Stimulated activated CD4-positive, alpha-beta T cell treated with anti-CD3 and anti-CD28 coated beads, TNF-alpha, amount 100 ng/mL, for 24 hours (primary cell): ENCODE data around the gene YAP1.

Experiments used
- DNase-seq, 3 experiments: peaks; one replicate each; pipeline ENCODE4 v3.0.0-alpha.2; 2020; ENCODE audit warnings: low read depth in 3 of 3

YAP1 gene

DNA sequence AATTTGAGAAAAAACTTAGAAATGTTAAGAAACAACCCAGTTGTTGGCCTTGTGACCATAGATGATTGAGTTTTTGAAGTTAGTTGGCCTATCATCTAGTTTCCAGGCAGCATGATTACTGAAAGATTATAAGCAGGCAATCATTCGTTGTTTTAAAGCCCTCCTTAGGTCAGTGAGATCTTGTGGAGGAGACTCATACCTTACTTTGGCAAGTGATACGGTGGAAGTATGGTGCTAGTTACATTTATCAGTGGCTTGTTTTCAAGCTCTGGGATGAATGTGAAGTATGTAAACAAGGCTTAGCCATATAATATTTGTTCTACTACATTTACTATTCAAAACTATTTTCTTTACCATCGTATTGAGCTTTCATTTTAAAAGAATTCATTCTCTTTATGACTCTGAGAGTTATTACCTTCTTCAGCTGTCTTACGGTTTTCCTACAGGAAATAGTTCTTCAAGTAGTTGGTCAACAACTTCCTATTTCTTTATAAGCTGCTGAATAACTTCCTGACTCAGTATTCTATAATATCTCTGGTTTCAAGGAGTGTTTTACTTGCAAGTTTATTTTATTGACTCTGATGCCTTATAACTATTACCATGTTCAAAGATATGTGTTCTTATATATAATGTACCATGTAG lies 7.3 kb downstream of the YAP1 start:
- no peak for DNase-seq

DNA sequence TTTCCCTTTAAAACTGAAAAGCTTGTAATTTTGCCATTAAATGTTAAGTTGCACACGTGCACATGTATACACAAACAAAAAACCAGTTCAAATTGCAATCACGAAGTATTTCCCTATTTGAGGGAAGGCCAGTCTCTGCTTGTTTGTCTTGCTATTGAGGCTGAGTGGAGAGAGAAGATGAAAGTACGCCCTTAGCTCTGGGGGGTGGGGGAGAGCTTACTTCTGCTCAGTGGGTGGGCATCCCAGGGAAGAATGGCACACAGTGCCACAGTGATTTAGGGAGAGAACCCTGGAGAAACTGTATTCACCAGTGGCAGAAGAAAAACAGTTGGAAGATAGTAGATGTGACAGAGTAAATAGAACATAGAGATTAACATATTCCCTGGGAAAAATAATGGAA lies 8.7 kb downstream of the YAP1 start:
- no peak for DNase-seq

DNA sequence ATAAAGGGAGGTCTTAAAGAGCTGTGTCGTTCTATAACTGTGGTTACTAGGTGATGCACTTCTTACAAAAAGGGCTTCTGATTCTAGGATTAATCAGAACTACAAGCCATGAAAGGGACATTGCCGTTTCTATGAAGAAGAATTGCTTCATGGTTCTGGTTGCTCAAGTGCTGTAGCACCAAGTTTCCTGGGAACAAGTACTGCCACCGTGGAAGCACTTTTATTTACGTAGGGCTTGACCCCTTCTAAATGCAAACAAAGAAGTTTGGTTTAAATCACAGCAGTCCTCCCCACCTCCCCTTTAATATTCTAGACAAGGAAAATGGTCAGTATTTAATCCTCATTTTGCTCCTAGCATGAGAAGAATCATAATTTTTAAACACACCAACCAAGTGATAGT lies 9.8 kb downstream of the YAP1 start:
- DNase-seq = no peak

DNA sequence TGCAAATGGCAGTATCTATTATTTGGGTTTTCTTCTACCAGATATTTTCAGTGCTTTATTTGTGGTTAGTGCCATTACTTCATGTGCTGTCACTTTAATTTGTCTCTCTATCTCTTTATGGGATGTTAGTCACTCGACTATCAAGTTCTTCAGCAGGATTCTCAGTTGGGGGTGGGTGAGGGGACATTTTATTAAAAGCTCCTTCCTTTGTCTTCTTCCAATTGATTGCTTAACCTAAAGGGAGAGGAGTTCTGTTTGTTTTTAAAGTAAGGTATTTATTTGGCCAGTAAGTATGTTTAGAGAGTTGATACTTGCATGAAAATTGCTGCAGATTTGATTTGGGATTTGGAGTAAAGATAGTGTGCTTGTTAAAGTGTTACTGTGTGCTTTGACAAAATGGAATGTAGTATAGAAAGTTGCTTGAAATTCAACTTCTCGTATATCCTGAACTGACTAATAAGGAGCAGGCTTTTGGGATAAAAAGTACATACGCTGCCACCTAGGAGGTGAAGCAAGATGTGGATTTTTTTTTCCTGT lies 10.3 kb downstream of the YAP1 start:
- no peak for DNase-seq

DNA sequence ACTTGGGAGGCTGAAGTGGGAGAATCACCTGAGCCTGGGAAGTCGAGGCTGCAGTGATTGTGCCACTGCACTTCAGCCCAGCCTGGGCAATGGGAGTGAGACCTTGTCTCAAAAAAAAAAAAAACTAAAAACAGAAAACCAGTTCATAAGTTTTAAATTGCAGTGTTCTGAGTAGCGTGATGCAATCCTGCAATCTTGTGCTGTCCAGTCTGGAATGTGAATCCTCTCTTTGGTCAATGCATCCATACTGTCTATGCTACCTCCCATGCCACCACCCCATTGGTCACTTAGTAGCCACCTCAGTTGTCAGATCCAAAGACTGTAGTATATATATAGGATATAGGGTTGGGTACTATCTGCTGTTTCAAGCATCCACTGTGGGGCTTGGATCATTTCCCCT lies 11.1 kb downstream of the YAP1 start:
- DNase-seq = no peak

DNA sequence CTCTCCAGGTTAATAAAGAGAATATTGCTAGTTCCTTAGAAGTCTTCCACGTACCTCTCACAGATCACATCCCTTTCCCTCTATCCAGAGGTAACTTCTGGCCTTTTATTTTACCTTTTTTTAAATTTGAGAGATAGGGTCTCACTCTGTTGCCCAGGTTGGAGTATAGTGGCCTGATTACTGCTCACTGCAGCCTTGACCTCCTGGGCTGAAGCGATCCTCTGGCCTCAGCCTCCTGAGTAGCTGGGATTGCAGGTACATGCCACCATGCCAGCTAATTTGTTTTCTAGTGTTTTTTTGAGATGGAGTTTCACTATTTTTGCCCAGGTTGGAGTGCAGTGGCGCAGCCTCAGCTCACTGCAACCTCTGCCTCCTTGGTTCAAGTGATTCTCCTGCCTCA lies 24.4 kb downstream of the YAP1 start:
- DNase-seq = no peak

DNA sequence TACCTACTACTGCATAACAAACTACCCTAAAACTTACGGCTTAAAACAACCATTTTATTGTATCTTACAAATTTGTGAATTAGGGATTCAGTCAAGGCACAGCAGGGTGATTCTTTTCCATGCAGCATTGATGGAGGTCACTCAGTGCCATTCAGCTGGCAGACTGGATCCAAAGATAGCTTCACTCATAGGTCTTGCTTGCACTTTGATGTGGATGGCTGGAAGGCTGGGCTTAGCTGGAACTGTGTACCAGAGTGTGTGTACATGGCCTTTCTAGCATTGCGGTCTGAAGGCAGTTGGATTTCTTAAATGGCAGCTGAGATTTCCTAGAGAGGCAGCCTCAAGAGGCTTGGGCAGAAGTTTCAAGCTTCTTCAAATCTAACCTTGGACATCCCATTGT lies 25.0 kb downstream of the YAP1 start:
- DNase-seq = no peak

DNA sequence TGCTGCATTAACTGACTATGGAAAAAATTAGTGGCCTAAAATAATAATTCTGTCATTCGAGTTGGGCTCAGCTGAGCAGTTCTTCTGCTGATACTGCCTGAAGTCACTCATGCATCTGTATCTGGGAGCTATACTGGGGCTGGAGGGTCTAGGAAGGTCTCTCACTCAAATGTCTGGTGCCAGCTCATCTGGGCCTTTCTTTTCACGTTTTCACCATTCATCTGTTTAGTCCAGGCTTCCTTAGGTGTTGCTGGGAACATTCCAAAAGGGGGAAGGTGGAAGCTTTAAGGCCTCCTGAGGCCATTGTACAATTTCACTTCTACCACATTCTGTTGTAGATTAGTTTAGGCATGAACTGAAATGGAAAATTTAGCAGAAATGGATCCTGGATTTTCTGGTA lies 28.0 kb downstream of the YAP1 start:
- no peak for DNase-seq

DNA sequence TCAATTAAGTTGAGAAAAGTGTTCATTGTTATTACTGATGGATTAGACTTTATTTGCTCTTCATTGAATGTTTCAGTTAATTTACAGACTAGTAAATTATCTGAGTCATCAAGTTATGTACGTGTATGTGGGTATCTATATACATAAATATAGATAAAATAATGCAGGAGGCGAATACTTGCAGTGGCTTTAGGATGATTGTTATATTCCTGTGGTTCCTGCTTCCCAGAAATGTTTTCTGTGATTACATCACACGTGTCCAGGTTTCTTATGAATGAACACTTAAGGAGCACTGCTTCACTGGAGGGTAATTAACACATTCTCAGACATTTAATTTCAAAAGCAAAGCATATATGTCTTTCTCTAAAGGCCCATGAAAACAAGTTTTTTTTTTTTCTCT lies 28.4 kb downstream of the YAP1 start:
- no peak for DNase-seq

DNA sequence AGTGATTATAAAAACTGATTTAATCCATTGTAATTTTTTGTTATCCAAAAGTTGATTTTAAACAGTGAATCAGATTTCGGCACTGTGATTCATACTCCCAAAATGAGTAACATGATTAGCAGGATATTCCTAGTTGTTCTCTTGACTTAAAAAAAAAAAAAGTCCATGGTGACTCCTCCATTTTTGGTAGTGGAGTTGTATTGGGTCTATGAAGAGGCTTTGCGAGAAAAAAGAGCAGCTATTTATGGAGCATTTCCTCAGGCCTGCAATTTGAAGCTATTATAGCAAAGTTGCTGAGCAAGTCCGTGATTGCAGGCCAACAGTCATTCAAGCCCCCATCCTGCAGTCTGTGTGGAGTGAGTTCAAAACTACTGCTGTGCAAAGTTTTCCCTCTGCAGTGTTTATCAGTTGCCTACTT lies 28.8 kb downstream of the YAP1 start:
- DNase-seq = no peak

DNA sequence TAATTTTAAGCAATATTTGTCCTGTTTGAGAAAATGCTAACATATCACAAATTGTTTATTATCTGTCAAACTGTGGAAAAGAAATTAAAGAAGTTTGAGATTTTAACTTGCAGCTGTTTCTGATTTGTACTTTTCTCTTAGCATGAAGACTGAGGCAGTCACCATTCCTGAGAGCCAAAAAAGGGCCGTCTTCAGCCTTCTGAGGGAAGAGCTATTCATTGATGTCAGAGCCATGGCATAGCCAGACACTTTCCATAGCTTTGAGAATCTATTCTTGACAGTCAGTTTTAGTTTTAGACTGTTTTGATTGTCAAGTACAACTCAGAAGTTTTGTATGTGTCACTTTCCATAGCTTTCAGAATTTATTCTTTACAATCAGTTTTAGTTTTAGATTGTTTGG lies 32.1 kb downstream of the YAP1 start:
- DNase-seq = no peak

DNA sequence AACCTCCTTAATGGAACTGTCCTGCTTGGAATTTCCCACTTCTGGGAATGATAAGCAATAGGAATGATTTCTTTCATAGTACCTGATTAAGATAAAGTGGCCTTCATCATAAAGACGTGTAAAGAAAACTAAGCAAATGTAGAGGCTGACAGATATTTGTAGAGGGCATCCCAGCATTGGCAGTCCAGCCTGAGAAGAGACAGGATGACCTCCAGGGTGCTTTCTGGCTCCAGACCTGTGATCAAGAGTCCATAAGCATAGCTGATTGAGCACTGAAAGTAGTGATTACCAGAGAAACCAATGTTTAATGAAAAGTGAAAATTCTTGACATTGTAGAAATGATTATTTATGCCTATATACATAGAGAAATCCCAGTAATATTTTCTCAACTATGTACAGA lies 33.6 kb downstream of the YAP1 start:
- DNase-seq = no peak

DNA sequence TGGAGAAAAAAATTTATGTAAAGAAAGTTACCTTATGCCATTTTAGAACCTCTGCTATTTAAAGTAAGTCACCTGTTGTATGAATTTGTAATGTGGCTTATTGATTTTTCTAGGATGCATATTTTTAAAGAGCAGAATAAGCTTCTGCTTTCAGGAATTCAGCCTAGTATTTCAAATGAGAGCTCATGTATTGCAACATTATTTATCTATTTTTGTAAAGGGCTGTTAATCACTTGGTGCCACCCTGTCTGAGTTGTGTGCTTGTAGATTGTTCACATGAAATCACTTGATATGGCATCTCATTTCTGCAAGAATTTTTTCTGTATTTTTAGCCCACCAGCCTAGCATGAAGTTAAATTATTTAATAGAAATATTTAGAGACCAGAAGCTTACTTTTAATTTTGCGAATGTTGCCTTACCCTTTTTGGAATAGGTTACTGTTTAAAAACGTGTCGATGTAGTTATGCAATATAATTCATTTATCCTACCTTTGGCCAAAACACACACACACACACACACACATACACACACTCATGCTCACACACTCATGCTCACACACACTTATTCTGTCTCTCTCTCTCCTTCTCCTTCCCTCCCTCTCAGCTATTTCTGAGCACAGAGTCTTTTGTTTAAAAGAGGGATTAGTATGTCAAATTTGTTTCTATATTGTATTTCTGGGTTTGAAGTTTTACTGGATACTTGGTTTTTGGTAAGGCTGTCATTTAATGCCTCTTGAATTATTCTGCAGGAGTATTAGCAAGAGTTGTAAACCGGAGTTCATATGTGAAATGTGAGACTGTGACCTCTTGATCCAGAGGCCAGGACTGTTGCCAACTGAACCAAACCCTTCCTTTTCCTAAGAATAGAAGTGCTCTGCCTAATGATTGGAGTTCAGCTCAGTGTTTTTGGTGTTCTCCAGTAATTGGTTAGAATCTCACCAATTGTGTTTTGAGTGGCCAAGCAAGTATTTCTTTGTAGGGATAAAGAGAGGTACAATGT lies 34.4 kb downstream of the YAP1 start:
- no peak for DNase-seq

DNA sequence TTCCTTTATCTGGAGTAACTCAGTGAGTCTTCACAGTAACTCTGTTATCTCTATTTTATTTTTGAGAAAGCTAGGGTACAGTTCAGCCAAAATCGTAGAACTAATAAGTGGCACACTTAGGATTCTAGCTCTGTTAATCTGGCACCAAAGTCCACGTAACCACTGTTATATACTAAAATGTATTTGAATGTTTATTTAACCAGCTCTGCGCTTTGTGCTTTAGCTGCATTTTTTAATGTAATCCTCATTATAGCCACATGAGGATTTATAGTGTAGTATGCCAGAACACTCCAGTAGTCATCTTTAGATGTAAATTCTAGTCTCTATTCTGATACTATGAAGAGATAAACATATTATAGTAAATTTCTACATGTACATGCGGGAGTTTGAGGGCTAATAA lies 36.8 kb downstream of the YAP1 start:
- DNase-seq = no peak

DNA sequence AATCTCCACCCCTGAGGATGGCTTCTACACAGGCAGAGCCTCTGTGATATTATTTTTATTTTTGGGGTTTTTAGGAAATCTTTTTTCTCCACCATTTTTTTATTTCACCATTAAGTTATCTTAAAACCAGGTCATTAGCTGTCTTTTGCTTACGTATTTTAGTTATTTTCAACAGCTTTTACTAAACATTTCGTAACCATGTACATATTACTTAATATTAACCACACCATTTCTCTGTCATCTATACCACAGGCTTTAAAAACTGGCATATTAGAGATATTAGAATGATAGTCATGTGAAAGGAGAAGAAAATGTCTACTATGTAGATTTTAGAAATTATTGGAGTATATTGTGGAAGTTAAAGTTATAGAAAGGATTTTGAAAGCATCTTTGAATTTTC lies 37.4 kb downstream of the YAP1 start:
- DNase-seq = no peak

DNA sequence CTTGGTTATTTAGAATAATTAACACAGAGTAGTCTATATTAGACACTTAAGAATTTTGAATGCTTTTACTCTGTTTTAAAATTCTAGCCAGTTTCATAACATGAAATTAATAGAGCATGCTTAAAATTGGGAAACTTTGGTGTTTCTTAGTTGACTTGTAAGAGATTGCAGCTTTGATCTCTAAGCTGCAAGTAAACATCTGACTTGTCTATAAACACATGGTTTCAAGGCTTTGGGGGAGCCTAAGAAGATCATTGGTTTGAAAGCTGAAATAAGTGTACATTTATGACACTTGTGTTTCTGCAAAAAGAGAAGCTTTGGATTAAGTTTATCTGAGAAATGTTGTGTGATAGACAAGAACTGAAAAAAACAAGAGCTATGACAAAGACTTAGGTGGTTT lies 37.8 kb downstream of the YAP1 start:
- DNase-seq = no peak

DNA sequence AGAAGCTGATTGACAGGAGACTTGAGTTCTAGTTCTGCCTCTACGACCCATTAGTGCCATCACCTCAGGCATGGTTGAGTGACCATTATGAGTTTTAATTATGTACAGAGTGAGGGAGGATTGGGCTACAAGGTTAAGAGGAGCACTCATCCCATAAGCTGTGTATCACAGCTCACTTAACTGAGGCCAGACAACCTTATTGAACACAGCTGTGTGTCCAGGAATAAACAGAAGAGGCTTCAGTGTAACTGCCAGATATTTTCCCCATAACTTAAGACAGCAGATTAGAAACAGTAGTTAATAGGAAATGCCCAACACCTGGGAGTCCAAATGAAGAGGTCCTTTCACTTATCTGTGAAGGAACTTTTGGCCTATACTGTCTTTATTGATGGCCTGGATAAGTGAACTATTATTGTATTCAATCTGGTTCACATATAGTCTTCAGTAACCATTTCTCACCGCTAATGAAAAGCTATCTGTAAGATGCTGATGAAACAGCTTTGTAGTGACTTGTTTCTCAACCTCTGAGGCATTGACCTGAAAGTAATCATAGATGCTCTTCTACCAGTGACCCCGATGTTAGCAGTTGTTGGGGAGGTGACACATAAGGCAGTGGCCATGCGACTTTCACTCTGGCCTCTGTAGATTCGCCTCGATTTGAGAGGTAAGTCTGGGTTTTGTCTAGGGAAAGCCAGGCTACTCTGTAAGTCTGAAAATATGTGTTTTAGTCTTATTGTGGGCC lies 41.7 kb downstream of the YAP1 start:
- no peak for DNase-seq

DNA sequence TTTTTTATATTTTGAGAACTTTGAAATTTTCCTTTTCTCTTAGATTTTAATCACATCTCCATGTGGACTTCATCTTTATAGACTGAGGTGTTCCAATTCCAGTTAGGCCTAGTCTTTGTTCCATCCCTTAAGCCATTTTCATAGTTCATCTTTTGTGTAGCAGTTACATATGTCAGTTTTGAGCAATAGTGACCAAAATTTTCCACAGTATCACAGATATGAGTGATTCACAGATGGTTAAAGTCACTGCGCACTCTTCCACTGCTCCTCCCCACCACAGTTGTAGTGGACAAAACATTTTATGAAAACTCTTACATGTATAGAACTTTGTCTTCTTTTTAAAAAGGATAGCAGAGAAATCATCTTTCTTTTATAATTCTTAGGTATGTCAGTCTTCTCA lies 42.8 kb downstream of the YAP1 start:
- no peak for DNase-seq

DNA sequence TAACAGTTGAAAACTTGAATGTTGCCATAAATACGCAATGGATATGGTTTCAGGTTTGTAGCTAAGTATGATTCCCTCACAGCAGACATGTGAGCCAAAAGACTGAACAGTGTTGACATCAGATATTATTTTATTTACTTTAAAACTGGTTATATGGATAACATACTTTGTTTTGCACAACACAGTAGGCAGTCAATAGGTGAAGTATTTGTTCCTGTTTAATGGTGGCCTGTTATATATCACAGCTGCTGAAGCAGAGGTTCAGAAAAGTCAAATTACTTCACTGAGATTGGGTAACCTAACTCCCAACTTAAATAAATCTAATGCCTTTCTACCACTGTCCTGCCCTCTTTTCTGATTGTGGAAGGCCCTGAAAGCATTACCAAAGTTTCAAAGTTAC lies 44.6 kb downstream of the YAP1 start:
- DNase-seq = no peak

DNA sequence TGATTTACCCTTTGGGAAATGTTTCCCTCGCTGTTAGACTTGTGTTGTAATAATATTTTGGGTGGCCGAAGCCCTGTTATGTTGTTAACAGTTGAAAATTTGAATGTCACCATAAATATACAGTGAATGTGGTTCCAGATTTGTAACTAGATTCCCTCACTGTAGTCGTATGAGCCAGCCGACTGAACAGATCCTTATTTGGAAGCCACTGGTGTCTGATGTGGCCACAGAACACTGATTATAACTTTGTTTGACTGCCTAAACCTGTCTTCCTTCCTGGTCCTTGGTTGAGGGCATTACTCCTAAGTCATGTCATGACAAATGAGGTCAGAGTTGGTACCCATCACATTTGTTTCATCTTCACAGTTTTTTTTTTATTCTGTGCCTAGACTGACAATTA lies 45.4 kb downstream of the YAP1 start:
- no peak for DNase-seq

DNA sequence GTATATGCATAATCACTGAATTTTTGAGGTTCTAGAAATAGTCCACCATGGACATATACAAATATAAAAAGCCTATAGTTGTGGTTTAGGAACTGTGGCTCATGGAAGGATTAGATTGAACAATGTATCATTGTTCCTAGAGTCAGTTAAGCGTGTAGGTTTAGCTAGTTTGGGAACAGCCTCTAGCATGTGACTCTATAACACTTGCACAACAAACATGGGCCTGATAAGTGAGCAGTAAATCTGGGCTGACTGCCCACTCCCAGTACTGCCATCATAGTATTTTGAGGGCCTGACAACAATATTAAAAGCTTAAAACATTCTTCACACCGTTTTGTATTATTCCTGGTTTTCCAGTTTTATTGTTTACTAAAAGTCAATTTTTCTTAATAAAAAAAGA lies 47.0 kb downstream of the YAP1 start:
- DNase-seq = no peak

DNA sequence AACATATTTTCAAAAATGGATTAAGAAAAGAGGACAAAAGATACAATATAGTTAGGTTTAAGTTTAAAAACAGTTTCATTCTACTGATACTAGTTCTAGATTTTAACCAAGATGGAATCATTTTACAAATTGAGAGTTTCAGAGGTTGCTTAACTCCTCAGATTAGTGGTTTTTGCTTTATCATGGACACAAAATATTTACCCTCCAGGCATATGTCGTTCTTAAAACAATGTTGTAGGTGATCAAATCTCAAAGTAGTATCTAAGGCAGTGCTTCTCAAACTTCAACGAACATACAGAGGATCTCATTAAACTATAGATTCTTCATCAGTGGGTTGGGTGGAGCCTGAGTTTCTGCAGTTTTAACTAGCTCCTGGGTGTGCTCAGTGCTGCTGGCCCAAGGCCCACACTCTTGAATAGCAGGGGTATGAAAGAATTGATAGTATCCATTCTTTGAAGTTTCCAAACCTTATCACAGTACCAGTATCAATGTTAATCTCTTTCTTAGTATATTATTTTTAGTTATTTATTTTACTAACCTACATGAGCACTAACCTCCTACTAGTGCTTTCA lies 48.0 kb downstream of the YAP1 start:
- no peak for DNase-seq
